Activated naive CD4-positive, alpha-beta T cell treated with anti-CD3 and anti-CD28 coated beads, Interleukin-2, amount 50 U/mL, for 24 hours (primary cell): ENCODE measurements around the gene CNTN2.
A peak's percentile ranks its signal among the peaks of the same experiment; 100 is the strongest.

ENCODE experiments used
- H3K27ac Mint-ChIP-seq: one replicate; pipeline ENCODE4 v1.8.0; 2021; ENCODE audit warnings: mild to moderate bottlenecking, mixed read lengths
- H3K27me3 Mint-ChIP-seq: one replicate; pipeline ENCODE4 v1.8.0; 2021; ENCODE audit warnings: mixed read lengths
- H3K36me3 Mint-ChIP-seq: one replicate; pipeline ENCODE4 v1.8.0; 2021; ENCODE audit warnings: mixed read lengths
- H3K4me1 Mint-ChIP-seq: one replicate; pipeline ENCODE4 v1.8.0; 2021; ENCODE audit warnings: mixed read lengths
- H3K4me3 Mint-ChIP-seq: one replicate; pipeline ENCODE4 v1.8.0; 2021; ENCODE audit warnings: mild to moderate bottlenecking, mixed read lengths
- H3K9me3 Mint-ChIP-seq: one replicate; pipeline ENCODE4 v1.8.0; 2021; ENCODE audit warnings: mixed read lengths

The CNTN2 gene

DNA sequence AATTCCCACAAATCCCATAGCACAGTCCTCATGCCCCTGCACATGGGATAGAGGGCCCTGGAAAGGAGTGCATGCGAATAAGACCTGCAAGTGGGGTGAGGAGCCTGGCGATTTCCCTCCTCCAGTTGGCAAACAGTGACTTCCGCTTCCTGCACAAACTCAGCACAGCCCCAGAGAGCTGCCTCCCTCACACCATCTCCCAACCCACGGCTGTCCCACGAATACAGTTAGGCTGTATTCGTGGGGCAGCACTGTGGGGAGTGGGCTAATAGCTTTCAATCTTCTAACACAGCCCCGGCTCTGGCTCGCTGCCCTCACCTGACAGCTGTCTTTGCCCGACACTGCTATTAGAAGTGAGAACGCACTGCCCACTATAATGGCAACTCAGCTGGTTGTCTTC is 28.2 kb upstream of the CNTN2 start:
- Mint-ChIP-seq H3K4me1 (no peaks in the 10 kb centered on the region), H3K27ac (peak overlapping the region; percentile 65), H3K27me3 (no peaks in the 10 kb centered on the region), H3K36me3 (no peaks in the 10 kb centered on the region), H3K4me3 (no peak overlapping the region), H3K9me3 (no peaks in the 10 kb centered on the region)

DNA sequence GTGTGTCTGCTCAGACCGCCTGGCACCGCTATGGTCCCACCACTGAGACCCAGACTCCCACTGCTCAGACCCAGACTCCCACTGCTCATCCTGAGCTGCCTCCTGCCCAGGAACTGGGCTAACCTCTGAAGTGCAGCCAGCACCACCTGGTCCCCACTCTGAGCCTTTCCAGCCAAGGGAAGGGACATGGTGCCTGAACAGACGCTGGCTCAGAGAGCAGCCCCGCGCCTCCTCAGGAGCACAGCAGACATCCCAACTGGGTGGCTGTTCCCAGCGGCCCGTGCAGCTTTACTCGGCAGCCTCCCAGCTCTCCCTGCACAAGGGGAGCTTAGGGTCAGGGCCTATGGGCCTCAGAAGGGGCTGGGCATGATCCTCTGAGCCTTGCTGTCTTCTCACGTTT is 27.8 kb upstream of the CNTN2 start:
- no peaks in the 10 kb centered on the region for H3K4me1 Mint-ChIP-seq
- H3K27ac Mint-ChIP-seq, result no peak overlapping the region
- H3K27me3 Mint-ChIP-seq, result no peaks in the 10 kb centered on the region
- no peaks in the 10 kb centered on the region for H3K9me3 Mint-ChIP-seq
- H3K4me3 Mint-ChIP-seq, result no peak overlapping the region
- no peaks in the 10 kb centered on the region for H3K36me3 Mint-ChIP-seq

DNA sequence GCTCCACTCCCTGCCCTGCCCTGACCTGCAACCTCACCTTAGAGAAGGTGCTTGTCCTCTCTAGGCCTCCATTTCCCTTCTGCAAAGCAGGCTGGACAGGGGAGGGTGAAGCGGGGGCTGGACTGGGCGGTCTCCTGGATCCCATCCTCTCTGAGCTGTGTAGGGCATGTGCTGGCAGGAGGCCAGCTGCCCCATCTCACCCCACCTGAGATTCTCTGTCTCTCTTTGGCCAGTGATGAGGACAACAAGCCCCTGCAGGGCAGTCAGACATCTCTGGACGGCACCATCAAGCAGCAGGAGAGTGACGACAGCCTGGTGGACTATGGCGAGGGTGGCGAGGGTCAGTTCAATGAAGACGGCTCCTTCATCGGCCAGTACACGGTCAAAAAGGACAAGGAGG is 26.9 kb upstream of the CNTN2 start:
- no peak overlapping the region for H3K27ac Mint-ChIP-seq
- H3K4me1 Mint-ChIP-seq, result no peaks in the 10 kb centered on the region
- H3K4me3 Mint-ChIP-seq, result no peak overlapping the region
- no peaks in the 10 kb centered on the region for H3K9me3 Mint-ChIP-seq
- no peaks in the 10 kb centered on the region for H3K27me3 Mint-ChIP-seq
- H3K36me3 Mint-ChIP-seq, result no peaks in the 10 kb centered on the region

DNA sequence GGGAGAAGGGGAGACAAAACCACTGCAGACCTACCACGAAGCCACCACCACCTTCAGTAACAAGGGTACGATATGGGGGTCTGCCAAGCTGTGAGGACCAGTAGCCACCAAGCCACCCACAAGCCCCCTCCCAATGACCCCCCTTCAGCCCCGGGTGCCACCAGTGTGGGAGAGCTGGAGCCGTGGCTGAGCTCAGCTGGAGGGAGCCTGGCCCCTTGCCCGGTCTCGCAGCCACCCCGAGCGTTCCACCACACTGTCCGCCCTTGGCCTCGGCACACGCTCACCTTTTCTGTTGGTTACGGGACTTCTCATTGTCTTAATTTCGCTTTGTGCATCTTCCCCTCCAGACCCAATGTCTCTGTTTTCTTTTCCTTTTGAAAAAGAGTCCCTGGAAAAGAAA is 26.4 kb upstream of the CNTN2 start:
- Mint-ChIP-seq H3K27me3 (no peaks in the 10 kb centered on the region), H3K36me3 (no peaks in the 10 kb centered on the region), H3K4me1 (no peaks in the 10 kb centered on the region), H3K9me3 (no peaks in the 10 kb centered on the region), H3K4me3 (no peak overlapping the region), H3K27ac (no peak overlapping the region)

DNA sequence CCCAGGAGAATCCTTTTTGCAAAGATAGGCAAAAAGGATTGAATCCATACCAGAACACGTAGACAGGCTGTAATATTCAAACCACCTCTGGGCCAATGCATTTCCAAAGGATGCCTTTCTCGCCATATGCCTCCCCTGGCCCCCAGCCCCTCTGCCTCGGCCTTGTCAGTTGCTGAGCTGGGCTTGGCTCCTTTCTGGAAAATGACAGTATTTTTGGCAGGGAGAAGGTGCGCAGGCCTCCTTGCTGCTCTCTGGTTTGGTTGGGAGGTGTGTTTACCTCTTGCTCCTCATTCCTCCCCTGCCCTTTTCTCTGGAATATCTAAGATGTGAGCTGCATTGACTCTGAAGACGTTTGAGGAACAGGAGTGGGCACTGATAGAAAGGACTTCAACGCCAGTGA is 26.0 kb upstream of the CNTN2 start:
- Mint-ChIP-seq H3K4me3 (no peak overlapping the region), H3K4me1 (no peaks in the 10 kb centered on the region), H3K9me3 (no peaks in the 10 kb centered on the region), H3K27ac (no peak overlapping the region), H3K36me3 (no peaks in the 10 kb centered on the region), H3K27me3 (no peaks in the 10 kb centered on the region)

DNA sequence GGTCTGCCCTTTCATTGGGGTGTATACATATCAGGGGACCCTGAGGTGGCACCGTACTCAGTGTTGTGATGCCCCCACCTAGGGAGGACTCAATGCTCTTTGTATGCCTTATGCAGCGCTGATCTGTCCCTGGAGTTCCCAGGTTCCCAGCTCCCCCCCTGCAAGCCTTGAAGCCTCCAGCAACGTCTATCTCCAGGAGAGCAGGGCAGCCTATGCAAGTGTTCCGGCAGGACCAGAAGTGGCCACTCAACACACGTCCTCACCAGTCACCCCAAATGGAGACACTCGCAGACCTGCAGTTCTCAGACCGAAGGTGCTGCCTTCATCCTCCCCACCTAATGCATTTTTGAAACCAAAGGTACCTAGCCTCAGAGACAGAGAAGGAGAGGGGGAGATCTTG is 25.2 kb upstream of the CNTN2 start:
- no peaks in the 10 kb centered on the region for H3K27me3 Mint-ChIP-seq
- no peak overlapping the region for H3K4me3 Mint-ChIP-seq
- H3K27ac Mint-ChIP-seq, result no peak overlapping the region
- no peaks in the 10 kb centered on the region for H3K36me3 Mint-ChIP-seq
- no peaks in the 10 kb centered on the region for H3K9me3 Mint-ChIP-seq
- H3K4me1 Mint-ChIP-seq, result no peaks in the 10 kb centered on the region

DNA sequence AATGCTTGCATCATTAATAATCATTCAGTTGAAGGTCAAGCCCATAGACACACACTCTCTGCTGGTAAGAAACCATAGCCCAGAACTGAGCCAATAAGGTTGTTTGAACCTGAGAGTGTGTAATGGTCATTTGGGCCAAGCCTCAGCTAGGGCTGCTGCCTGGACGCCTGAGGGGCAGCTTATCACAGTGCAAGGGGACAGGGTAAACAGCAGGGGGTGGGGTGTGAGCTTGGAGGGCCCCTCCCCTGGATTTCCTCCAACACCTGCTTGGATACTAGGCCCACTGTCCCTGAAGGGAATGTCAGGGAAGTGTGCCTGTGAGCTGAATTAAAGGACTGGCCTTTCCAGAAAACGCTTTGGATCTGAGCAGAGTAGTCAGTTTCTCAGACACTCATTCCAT is 24.6 kb upstream of the CNTN2 start:
- Mint-ChIP-seq H3K27me3 (no peaks in the 10 kb centered on the region), H3K36me3 (no peaks in the 10 kb centered on the region), H3K27ac (no peak overlapping the region), H3K4me1 (no peaks in the 10 kb centered on the region), H3K4me3 (no peak overlapping the region), H3K9me3 (no peaks in the 10 kb centered on the region)

DNA sequence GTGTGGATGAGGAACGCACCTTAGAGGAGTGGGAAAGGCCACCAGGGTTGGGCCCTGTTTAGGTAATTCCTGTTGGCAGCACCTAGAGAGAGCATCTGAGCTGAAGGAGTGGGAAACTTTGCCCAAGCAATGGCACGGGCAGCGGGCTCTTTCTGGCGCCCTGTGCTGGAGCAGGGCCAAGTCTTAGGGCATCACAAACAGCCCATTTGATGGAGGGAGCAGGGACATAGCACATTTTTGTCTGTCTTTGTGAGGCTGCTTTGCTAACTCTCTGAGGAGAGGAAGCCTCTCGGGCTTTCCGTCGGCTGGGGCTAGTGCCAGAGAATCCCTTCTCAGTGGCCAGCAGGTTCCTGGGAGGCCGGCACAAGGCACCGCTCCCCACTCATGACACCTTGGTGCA is 22.5 kb upstream of the CNTN2 start:
- H3K27ac Mint-ChIP-seq, result no peak overlapping the region
- no peaks in the 10 kb centered on the region for H3K27me3 Mint-ChIP-seq
- no peaks in the 10 kb centered on the region for H3K36me3 Mint-ChIP-seq
- no peak overlapping the region for H3K4me3 Mint-ChIP-seq
- no peaks in the 10 kb centered on the region for H3K9me3 Mint-ChIP-seq
- H3K4me1 Mint-ChIP-seq, result no peaks in the 10 kb centered on the region

DNA sequence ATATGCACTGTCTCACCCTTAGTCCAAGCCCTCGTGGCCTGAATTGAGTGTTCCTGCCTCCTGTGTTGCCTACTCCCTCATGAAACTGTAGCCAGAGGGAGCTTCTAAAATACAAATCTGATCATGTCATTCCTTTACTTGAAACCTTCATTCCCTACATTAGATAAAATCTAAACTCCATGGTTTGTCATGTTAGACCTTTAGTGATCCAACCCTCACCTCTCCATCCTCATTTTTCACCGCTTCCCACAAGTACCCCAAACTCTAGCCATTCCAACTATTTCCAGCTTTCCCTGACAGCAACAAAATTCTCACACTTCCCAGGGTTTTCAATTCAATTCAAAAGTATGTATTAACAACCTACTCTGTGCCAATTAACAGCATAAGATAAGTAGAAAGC is 18.3 kb upstream of the CNTN2 start:
- H3K36me3 Mint-ChIP-seq, result no peaks in the 10 kb centered on the region
- H3K27me3 Mint-ChIP-seq, result no peaks in the 10 kb centered on the region
- H3K9me3 Mint-ChIP-seq, result no peaks in the 10 kb centered on the region
- no peaks in the 10 kb centered on the region for H3K4me1 Mint-ChIP-seq
- no peak overlapping the region for H3K27ac Mint-ChIP-seq
- H3K4me3 Mint-ChIP-seq, result no peak overlapping the region

DNA sequence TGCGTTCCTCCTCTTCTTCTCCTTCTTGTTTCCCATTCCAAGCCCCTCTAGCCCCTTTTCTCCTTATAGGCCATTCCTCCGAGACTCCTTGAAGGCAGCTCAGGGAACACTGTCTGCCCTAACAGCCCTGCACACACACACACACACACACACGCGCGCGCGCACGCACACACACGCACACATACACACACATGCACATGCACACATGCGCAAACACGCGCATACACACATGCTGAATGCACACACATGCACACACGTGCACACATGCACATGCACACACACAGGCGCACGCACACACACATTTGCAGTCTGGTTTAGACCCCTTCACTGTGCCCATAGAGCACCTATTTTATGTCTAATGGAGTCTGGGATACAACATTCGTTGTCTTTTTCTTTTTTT is 17.8 kb upstream of the CNTN2 start:
- Mint-ChIP-seq H3K36me3 (no peaks in the 10 kb centered on the region), H3K27ac (no peak overlapping the region), H3K4me3 (no peak overlapping the region), H3K4me1 (no peaks in the 10 kb centered on the region), H3K9me3 (no peaks in the 10 kb centered on the region), H3K27me3 (peaks cover 2% of the 10 kb centered on the region)

DNA sequence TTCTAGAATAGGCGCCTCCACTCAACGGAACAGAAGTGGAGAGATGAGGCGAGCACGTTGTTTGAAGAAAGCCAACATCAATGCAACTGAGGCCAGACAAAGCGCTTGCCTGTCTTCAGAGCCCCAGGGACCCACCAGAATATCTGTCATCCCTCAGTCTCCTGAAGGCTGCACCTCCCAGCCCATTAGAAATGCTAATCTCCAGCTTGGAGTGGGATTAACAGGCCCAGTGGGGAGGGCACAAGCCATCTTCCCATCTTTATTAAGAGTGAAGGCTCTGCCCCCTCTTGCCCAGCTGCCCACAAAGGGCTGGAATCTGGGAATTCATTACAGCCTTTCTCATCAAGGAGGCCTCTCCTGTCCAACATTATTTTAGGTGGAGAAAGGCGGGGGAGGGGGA is 16.8 kb upstream of the CNTN2 start:
- no peak overlapping the region for H3K27ac Mint-ChIP-seq
- no peaks in the 10 kb centered on the region for H3K36me3 Mint-ChIP-seq
- H3K27me3 Mint-ChIP-seq, result peaks cover 2% of the 10 kb centered on the region
- H3K4me1 Mint-ChIP-seq, result no peaks in the 10 kb centered on the region
- no peak overlapping the region for H3K4me3 Mint-ChIP-seq
- no peaks in the 10 kb centered on the region for H3K9me3 Mint-ChIP-seq

DNA sequence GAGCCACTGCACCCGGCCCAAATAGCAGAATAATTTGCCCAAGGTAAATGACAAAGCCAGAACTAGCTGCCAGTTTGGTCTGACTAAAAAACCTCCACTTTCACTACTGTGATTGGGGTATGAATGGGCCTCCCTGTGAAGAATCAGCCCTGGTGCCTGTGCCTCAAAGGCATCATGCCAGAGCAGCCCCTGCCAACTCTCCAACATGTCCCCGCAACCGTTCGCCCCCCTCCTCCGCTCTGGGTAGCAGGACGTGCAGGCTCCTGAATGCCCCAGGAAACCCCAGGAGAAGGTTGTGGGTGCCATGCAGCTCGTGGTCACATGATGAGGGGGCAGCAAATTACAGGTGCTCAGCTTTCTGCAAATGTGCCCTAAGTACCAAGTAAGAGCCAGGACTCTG is 14.6 kb upstream of the CNTN2 start:
- Mint-ChIP-seq H3K4me3 (no peak overlapping the region), H3K27me3 (peaks cover 2% of the 10 kb centered on the region), H3K36me3 (no peaks in the 10 kb centered on the region), H3K4me1 (no peaks in the 10 kb centered on the region), H3K9me3 (no peaks in the 10 kb centered on the region), H3K27ac (no peak overlapping the region)

DNA sequence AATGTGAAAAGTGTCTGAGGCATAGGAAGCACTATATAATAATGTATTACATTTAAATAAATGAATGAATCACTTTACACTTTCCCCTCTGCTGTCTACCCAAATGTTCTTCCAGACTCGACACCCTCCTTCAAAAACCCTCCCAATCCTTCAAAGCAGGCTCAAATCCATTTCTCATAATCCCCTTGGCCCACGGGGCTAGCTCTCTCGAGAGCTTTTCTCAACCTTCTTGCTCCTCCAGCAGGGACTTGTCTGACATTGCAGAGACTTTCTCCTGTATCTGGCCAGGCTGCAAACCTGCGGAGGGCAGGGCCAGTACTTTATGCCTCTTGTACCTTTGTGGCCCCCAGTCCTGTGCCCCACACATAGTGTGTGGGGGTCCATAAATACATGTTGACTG is 14.1 kb upstream of the CNTN2 start:
- no peak overlapping the region for H3K27ac Mint-ChIP-seq
- H3K36me3 Mint-ChIP-seq, result no peaks in the 10 kb centered on the region
- no peaks in the 10 kb centered on the region for H3K9me3 Mint-ChIP-seq
- H3K4me1 Mint-ChIP-seq, result no peaks in the 10 kb centered on the region
- no peak overlapping the region for H3K4me3 Mint-ChIP-seq
- H3K27me3 Mint-ChIP-seq, result peaks cover 2% of the 10 kb centered on the region

DNA sequence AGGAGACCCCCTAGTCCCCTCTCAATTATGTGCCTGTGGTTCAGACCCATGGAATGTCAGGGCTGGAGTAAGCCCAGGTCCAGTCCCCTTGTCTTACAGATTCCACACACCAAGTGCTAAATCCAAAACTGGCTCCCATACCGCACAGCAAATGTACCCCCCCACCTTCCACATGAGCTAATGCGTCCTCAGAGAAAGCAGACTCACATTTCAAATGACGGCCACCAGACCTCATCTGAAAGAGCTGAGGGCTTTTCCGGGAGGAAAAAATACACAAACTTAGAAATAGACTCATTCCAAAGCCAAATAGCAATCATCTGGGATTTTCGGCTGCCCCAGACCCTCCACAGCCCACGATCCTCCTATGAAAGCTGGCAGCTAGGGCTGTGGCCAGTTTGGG is 12.8 kb upstream of the CNTN2 start:
- Mint-ChIP-seq H3K36me3 (no peaks in the 10 kb centered on the region), H3K4me1 (no peaks in the 10 kb centered on the region), H3K27me3 (peaks cover 2% of the 10 kb centered on the region), H3K9me3 (no peaks in the 10 kb centered on the region), H3K27ac (no peak overlapping the region), H3K4me3 (no peak overlapping the region)

DNA sequence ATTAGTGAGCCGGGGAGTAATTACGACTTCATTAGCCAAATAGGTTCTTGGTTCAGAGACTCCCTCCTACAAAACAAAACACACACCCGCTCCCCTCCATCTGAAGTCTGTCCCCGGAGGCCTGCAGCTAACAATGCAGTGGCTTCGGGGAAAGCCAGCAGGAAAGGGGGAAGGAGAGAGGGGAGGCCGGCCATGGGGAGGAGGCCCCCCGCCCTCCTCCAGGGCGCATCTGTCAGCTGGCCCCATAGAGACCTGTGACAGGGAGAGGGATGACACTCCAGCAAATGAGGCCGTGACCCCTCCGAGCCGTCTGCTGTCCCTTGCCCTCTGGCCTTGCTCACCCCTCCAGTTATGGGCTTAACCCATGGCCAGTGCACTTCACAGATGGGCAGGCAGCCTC is 12.1 kb upstream of the CNTN2 start:
- Mint-ChIP-seq H3K9me3 (no peaks in the 10 kb centered on the region), H3K4me1 (no peaks in the 10 kb centered on the region), H3K27me3 (peaks cover 2% of the 10 kb centered on the region), H3K27ac (no peak overlapping the region), H3K36me3 (no peaks in the 10 kb centered on the region), H3K4me3 (no peak overlapping the region)

DNA sequence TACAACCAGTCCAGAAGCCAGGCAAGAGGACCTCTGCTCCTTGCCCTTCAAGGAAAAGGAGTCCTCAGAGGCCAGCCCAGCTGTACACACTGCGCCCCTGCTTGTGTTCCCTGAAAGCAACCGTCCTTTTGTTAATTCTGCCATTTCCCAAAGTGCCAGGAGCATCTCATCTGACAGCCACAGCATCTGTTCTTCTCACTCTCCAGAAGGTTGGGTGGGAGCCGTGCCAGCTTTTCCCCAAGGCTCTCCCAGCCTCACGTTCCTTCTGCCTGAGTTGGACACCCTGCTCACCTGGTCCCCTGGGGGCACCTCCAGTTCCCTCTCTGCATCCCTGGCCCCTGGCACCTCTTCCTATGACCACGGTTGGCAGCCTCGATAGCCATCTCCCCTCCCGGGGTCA is 10.5 kb upstream of the CNTN2 start:
- Mint-ChIP-seq H3K4me1 (no peaks in the 10 kb centered on the region), H3K27me3 (peaks cover 2% of the 10 kb centered on the region), H3K36me3 (peaks cover 2% of the 10 kb centered on the region), H3K4me3 (no peak overlapping the region), H3K27ac (no peak overlapping the region), H3K9me3 (peaks cover 6% of the 10 kb centered on the region)

DNA sequence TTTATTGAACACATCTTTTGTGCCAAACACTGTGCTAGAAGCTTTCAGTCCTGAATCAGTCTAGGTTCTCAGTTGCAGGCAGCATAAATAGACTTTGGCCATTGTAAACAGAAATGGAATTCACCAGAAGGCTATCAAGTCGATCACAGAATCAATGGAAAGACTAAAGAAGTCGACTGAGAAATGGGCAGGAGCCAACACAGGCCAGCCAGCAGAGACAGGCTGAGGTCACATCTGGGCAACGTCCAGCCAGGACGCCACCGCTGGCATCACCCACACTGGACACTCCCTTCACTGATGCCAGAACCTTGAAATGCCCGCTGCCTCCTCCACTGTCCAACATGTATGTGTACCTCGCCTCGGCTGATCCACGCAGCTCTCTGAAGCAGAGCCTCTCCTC is 5.5 kb upstream of the CNTN2 start:
- no peaks in the 10 kb centered on the region for H3K4me1 Mint-ChIP-seq
- peaks cover 6% of the 10 kb centered on the region for H3K9me3 Mint-ChIP-seq
- H3K27me3 Mint-ChIP-seq, result no peaks in the 10 kb centered on the region
- H3K4me3 Mint-ChIP-seq, result no peak overlapping the region
- no peak overlapping the region for H3K27ac Mint-ChIP-seq
- H3K36me3 Mint-ChIP-seq, result peaks cover 2% of the 10 kb centered on the region
